Measurements from ENCODE around the gene ZNF722. TPM values are rescaled to one million over a fixed set of nuclear protein-coding genes. Genes with fewer than 3 reads are reported as not detected.

The ZNF722 gene
- not detected in 5 replicates for total RNA-seq (2022; extraction: Qiagen RNA extraction)

DNA sequence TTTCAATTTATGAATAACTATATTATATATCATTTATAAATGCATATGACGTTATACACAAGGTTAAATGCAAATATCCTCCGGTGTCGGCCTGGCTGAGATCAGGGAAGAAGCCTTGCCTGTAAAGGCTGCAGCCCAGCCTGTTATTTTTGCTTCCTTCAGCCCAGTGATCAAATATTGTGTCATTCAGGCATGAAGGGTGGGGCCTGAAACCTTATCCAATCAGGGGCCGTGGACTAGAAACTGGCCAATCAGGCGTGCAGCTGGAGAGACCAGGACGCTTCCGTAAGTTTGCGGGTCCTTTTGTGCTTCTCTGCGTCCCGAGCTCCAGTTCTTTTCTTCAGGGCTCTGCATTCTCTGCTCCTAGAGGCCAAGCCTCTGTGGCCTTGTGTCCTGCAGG is at the start of gene ZNF722:
Gene ZNF722, plus strand, starts transcription at position 301 of the 400 bp plus-strand sequence. CDS start 113 bp downstream, outside the sequence.

DNA sequence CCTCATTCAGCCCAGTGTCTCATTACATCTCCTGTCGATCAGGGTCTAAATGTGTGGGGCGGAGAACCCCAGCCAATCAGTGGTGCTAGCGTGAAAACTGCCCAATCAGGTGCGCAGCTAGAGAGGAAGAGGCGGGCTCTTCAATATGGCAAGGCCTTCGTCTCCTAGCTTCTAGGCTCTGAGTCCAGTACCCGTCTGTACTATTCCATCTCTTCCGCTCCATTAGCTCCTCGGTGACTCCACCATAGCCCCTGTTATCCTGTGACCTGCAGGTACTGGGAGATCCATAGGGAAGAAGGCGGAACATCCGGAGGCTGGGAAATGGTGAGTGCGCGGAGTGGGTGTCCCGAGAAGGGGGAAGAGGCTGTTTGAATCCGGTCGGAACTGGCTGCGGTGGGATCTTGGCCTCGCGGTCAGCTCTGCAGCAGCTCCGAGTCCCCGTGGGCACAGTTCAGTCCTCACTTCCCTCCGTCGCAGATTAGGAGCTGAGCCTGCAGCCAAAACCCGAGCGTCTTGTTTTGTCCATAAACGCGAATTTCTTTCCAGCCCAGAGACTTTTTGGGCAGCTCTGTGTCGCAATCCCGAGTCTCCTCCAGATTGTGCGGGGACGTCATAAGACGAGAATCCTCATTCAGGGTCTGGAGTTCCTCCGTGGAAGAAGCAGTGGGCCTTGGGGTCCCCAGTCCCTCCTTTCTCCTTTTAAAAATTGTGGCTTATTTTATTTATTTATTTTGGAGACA is 46.8 kb downstream of the ZNF722 start, which contains the start of gene ZNF727:
Gene ZNF727, plus strand, starts transcription at position 134 of the 740 bp plus-strand sequence. Its CDS starts 188 bp downstream, at position 322.

Other genes with a start within 250 kb of the ZNF722 start
- gene ZNF727, start 46.6 kb downstream of the ZNF722 start, total RNA-seq (2022; extraction: Qiagen RNA extraction) = not detected in 5 replicates
- gene ZNF735, start 208.4 kb downstream of the ZNF722 start, total RNA-seq (2022; extraction: Qiagen RNA extraction) = not detected in 5 replicates
- not detected in 5 replicates for gene ZNF679, start 229.6 kb downstream of the ZNF722 start, total RNA-seq (2022; extraction: Qiagen RNA extraction)

Data from A549 treated with Hydrocortisone at 1 μM for 4 hours (cell line).